HG03025 (cell line): Measurements from ENCODE around the gene MYO1G.
"Not testable (repeated sequence)": the region's sequence is repeated elsewhere in the genome, so short reads cannot be mapped to it uniquely, and the experiment has no call there.

ENCODE experiments used
- ATAC-seq: cut with Tn5 transposase; IDR thresholded peaks from one replicate; pipeline ENCODE4 v1.9.1; 2021; ENCODE audit warnings: mild to moderate bottlenecking, moderate library complexity; ENCODE audit not compliant: unreplicated experiment, low FRiP score

MYO1G gene

DNA sequence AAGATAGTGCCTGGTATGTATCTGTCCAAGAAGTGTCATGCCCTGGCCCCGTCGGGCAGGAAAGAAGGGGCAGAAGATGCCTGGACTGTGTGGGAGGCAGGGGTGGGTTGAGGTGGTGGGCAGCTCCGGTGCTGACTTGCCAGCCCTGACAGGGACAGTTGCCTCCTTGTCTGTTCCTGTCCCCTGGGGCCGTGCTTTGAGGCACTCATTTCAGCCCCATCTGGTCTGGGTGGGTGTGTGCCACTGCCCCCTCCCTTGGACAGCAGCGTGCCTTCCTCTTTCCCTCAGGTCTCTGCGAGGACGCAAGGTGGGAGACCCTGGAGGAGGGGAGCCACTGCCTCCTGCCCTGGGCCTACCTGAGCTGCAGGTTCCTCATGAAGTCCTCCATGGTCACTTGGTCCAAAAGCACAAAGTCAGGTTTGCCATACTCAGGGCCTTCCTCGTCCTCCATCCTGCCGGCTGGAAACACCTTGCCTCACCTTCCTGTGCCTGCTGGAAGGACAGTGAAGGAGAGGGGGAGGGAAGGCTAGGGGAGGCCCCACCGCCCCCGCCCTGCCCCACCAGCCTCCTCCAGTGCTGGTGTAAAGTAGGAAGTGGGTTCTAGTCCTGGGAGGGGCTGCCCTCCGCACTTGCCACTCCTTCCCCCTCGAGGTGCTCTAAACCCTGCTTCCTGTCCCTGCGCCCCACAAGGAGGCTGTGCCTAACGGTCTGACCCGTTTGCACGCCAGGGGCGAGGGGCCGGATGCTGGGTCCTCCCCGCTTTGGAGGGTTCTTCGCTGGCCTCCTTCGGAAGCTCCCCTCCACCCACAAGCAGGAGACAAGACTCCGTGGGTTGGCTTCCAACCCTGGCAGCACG, at the start of gene MYO1G:
MYO1G (minus strand) TSS at position 505 of the 856 bp plus-strand sequence; CDS start at position 451, 54 bp downstream.
- ATAC-seq, result peak; percentile 54

DNA sequence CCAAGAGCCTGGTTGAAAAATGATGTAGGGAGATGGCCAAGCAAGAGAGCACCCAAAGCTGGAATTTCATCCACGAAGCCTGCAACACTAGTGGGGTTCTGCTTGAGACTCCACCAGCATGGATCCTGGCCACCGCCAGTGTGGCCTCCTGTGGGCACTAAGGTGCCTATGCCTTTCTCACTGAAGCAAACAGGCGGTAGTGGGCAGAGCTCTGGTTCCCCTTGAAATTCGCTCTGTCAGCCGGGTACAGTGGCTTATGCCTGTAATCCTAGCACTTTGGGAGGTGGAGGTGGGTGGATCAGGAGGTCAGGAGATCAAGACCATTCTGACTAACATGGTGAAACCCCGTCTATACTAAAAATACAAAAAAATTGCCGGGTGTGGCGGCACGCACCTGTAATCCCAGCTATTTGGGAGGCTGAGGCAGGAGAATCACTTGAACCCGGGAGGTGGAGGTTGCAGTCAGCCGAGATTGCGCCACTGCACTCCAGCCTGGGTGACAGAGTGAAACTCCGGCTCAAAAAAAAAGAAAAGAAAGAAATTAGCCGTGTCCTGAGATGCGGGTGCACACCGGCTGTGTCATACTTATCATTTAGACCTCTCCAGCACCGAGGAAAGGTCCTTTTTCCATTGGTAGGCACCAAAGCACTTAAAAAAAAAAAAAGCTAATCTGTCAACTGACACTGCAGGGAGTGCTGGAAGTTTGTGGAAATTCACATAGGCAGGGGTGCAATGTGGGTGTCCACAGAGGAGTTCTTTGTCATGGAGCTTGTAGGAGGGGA, 49.5 kb upstream of the MYO1G start:
- ATAC-seq, result no peak

DNA sequence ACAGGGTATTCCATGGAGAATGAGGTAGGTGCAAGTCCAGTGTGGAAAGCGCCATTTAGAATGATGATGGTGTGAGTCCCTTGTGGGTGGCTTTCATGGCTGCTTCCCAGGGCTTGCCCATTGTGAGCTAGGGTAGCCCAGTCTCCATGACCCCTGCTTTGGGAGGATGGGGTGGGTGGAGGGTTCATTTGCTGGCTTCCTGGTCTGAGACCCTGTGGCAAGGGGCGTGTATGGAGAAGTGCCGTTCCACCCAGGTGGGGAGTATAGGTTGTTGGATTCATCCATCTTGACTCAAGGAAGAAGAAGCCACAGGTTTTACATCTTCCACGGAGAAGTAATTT, 48.9 kb upstream of the MYO1G start:
- no peak for ATAC-seq

DNA sequence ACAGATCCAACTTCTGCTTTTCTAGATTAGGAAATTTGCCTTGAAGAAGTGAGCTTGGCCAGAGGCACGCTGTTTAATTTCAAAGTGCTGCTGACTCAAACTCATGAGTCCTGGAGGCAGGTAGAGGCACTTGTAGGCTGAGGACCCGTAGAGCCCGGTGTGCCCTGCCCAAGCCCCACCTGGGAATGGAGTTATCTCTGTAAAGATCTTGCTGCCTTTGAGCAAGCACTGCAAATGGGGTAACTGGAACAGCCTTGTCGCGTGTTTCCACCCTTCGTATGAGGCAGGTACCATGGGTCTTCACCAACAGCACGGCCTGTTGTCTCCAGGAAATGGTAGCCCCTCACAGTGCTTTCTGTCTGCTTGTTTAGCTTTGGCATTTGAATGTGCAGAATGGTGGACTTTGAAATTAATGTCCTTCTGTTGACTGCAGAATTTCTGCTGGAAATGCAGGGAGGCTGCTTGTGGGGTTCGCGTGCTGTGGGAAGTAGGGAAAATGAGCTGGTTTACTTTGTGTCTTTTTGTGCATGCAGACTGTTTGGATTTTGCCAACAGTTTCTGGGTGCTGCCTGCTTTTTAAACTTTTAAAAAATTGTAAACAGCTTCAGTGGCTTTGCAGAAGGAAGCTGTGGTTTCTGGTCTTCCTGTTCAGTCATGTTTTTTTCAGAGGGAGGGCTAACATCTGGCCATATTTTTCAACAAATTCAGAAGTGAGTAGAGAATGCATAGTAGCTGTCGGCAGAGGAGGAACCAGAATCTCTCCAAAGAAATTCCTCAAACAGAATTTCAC, 48.4 kb upstream of the MYO1G start:
- ATAC-seq, result no peak

DNA sequence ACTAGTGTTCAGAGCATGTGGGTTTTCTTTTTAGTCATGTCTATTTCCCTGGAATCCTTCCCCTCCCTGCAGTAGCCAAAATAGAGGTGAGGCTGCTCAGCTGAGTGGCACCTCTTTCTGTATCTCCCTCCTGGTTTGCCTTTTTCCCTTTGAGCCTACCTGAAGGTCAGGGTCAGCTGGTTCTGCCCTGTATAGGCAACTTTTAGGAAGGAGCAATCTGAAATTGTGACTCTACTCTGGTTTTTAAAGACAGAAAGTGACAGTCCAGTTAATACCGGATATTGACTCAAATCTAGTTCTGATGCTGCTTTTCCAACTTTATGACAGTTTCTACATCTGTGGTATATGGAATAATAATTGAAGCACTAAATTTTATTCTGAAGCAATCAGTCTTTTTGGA, 47.2 kb upstream of the MYO1G start:
- no peak for ATAC-seq

DNA sequence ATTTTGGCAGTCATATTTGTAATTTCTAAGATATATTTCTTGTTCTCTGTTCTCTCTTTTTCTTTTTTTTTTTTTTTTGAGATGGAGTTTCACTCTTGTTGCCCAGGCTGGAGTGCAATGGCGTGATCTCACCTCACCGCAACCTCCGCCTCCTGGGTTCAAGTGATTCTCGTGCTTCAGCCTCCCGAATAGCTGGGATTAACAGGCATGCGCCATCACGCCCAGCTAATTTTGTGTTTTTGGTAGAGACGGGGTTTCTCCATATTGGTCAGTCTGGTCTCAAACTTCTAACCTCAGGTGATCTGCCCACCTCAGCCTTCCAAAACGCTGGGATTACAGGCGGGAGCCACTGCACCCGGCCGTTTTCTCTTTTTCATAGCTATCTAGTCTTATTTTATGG, 46.7 kb upstream of the MYO1G start:
- ATAC-seq, result not testable (repeated sequence)

DNA sequence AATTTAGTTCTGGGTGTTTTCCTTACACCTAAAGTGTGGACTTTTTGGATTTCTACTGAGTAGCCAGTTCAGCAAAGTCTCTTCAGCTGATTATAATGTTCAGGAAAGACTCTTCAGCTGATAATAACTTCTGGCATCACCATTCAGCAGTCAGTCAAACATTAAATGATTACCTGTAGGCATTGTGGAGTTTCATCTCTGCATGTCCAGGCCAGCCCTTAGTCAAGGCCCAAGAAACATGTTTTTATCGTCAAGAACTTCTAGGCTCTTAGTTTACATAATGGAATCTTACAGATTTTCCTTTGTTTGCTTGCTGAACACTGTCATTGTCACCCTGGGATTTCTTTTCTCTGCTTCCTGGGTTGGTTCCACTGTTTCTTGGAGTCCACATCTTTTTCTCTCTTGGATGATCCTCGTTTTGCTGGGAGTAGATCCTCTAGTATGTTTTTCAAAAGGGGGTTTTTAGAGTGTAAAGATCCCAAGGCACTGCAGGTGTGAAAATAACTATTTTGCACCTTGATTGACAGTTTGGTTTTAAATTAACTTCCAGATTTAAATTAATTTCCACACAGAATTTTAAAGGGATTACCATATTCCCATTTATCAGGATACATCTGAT, 45.4 kb upstream of the MYO1G start:
- ATAC-seq, result no peak

DNA sequence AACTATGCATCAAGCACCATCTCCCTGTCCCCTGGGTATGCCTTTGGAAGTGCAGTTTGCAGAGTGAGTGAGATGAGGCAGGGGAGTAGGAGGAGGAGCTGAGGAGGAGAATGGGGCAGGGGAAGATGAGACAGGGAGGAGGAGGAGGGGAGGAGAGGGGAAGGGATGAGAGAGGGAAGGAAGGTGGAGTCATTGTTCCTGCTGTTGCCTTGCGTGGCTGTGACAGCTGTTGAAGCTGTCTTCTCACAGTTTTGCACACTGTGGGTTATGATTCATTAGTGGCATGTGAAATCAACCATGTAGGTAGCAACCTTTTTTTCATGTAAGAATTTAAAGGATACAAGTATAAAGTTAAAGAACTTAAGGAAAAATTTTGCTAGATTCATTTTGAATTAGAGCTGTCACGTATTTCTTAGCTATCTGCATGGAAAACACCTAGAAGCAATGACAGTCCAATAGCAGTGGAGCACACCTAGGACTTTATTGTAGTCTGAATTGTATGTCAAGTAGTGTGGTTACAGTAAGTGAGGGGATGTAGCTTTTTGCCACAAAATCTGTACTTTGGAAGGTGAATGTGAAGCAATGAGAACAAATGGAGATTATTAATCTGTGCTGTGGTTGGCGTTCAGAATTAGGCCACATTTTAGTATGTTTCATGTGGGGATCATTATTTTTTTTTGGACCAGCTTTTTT, 42.9 kb upstream of the MYO1G start:
- ATAC-seq, result no peak

DNA sequence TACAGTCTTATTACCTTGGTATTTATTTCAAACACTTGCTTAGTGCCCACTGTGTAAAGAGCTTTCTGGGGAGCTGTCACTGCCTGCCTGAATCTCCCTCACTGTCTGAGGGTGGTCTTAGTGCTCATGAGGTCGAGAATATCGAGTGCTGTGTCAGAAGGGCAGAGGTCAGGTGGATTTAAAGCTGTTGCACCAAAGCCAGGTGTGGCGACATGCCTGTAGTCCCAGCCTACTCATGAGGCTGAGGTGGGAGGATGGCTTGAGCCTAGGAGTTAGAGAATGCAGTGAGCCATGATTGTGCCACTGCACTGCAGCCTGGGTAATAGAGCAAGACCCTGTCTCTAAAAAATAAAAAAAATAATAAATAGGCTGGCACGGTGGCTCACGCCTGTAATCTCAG, 42.1 kb upstream of the MYO1G start:
- ATAC-seq, result no peak

DNA sequence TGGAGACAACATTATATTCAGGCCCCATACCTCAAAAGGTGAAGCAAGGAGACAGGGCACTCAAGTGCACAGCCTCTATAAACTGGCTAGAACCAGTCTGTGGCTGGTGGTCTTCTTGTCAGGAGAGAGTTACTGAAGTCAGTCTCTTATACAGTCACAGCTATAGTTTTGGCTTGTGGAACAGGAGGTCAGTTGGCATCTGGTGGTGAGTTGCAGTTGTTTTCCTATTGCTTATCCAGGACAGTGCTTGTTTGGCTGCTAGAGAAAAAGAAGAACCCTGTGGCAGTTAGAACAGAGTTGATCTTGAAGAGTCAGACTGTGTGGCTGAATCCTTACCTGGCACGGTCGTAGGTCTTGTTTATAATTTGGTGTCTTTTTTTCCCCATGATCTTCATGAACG, 38.4 kb upstream of the MYO1G start:
- ATAC-seq, result no peak

DNA sequence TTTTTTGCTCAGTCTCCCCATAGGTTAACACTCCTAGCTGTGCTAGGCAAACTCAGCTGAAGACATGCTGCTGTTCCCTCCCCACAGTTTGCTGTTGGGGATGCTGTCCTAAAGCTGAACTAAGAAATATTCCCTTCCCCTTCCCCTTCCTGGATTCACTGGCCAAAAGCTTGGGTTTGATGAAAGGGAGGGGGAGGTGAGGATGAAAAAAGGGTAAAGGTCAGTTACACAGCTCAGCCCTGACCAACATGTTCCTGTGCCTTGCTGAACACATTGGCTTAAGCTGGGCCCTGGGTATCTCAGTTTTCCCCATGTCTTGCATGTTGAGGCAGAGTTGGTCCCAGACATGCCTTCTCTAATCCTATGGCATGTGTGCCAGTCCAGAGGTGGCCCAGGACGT, 36.5 kb upstream of the MYO1G start:
- ATAC-seq, result no peak

DNA sequence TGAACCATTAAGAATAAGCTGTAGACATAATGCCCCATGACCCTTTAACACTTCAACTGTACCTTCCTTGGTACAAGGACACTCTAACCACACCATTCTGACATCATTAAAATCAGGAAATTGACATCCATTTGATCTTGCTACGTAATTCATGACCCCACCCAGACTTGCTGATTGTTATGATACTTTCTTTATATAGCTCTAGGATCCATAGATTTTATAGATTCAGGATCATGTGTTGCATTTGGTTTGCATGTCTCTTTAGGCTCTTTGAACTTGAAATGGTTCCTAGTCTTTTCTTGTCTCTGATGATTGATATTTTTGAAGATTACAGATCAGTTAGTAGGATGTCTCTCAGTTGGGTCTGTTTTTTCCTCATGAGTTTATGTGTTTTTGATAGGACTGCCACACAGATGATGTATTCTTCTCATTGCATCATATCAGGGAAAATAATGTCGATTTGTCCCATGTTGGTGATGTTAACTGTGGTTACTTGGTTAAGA, 34.7 kb upstream of the MYO1G start:
- ATAC-seq, result no peak

DNA sequence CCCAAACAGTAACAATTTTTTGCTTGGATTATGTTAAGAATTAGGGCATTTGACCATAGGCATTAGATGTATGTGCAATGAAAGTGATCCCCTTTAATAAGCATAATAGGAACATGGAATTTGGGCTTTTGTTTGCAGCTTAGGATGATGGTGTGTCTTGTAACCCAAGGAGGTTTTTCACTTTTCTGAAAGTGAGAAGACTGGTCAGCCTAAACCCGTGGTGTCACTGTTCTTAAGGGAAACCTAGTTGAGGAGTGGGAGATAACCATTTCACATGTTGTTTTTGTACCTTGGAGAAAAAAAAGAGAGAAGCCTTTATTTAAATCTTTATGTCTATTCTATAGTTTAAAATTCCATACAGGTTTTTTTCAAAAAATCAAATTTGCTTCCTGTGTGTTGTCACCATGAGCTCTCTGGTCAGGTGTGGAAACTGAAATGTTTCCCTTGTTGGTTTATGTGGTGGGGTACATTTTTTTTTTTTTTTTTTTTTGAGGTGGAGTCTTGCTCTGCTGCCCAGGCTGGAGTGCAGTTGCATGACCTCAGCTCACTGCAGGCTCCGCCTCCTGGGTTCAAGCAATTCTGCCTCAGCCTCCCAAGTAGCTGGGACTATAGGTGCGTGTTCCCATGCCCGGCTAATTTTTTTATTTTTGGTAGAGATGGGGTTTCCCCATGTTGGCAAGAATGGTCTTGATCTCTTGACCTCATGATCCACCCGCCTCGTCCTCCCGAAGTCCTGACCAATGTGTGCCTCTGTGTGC, 28.9 kb upstream of the MYO1G start:
- no peak for ATAC-seq

DNA sequence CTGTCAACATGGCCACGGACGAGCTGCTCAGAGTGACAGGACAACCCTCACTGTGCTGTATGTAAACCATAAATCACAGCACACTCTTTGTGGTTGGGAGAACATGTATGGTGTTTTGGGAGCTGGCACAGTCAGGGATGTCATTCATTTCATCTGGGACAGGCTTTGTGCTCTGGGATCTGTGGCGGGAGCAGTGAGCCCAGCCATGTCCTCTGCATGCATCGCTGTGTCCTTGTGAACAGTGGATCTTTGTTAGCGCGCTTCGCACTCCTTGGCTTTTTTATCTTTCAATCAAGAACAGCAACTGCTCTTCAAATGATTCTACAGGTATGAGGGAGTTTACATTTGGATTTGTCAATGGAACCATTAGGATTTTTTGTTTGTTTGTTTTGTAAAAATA, 28.3 kb upstream of the MYO1G start:
- no peak for ATAC-seq

DNA sequence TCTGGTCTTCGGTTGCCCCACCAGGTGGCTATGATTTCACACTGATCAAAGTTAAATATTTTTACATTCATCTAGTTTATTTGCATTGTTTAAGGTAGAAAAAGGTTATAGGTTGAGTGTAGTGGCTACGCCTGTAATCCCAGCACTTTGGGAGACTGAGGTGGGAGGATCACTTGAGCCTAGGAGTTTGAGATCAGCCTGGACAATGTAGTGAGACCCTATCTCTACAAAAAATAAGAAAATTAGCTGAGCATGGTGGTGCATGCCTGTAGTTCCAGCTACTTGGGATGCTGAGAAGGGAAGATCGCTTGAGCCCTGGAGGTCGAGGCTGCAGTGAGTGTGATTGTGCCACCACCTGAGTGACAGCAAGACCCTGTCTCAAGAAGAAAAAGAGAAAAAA, 25.0 kb upstream of the MYO1G start:
- ATAC-seq, result no peak

DNA sequence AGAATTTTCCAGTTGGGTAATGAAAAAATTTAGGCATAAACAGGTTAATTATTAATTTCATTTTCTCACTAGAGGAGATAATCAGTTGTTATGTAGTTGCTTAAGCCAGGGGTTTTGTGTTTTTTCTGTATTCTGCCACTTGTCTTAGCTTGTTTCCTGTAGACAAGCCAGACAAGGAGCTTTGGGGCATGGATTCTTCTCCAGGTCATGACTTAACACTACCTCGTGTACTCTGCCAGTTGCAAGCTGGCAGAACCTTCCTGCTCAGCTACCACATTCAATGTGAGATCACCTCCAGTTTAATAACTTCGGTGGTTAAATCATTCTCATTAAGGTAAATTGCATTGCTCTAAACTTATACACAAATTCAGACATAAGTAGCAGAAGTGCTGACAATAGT, 23.0 kb upstream of the MYO1G start:
- ATAC-seq, result no peak

DNA sequence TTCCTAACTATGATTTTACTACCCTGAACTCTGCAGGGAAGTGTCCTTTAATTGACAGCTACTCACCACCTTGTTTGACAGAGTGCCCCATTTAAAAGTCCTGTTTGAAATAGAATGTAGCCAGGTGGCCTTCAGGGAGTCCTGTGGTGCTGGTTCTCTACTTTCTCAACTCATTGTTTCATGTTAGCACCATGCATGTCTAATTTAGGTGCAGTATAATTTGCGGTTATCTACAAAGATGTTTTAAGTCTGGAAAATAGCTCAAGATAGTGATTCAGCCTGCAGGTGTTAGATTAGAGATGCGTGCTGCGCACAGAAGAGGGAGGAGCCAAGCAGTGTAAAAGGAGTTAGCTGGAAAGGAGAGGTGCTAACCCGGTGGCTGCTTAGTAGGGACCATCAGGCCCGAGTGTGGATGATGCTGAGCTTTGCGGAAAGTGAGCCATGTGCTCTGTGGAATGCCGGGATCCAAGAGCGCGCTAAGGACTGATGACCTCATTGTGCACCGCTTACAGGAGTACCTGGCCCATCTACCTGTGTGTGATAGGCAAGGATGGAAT, 22.4 kb upstream of the MYO1G start:
- no peak for ATAC-seq

DNA sequence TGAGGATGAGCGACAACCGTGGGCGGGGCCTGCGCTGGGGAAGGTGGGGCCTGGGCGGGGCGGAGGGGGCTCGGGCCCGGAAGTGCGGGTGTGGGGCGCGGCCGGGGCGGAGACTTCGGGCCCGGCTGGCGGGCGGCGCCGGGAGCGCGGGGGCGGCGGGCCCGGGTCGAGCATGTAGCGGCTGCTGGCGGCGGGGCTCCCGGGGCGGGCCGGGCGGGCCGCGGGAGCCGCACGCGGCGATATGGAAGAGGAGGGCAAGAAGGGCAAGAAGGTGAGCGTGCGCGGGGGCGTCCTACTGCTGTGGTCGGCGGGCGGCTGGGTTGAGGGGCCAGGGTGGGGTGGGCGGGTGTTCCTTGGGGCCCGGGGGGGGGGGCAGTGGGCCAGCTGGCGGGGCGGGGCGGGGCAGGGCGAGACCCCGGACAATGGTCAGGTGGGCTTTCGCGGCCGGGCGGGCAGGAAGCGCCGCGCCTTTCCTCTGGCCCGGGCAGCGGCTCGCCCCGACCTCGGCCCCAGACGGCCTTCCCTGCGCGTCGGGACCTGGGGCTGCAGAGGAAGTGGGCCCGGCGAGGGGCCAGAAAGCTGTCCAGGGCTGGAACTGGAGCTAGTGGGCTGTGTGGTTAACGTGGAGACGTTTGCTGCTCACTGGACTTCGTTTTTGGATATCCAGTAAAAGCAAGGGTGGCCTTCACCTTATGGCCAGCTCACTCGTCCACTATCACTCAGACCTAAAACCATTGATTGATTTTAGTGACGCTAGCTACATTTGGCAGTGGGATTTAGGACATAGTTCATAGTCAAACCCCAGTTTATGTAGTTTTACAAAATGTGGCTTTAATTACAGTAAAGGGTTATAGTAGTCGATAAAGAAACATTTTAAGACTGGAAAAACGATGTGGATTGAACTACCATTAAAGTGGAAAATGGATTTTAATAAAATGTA, 21.5 kb upstream of the MYO1G start, which contains the start of gene CCM2:
CCM2 (plus strand) TSS at position 109 of the 940 bp plus-strand sequence; CDS start at position 242, 133 bp downstream.
- peak; percentile 6 for ATAC-seq
